ENCODE data around the gene INPP5D.
"Not testable (repeated sequence)": the region's sequence is repeated elsewhere in the genome, so short reads cannot be mapped to it uniquely, and the experiment has no call there.

INPP5D gene

DNA sequence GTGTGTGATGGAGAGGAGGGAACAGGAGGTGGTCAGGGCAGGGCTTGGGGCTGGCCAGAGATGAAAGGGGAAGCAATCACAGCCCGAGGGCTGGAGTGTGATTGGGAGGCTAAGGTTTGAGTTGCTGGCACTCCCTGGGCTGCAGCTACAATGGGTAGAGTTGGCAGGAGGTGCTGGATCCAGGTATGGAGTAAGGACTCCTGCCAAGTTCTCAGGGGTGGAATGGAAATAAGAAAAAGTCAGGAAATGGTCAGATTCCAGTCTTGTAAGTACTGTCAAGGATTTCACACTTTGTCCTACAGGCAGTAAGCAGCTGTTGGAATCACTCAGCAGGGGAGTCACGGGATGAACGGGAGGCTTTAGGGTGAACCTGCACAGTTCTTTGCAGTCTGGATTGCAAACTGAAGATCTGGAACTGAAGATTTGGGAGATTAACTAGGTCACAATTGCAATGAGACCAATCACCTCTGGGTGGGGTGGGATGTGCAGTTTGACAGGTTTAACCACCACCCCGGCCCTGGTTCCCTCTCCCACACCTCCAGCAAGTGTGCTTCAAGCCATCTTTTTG, 10.9 kb upstream of the INPP5D start:
- DNase-seq (ENCODE audit: low spot score): no peak
- Histone ChIP-seq H3K9me3 (replicated peaks in 1 of 2; ENCODE audit: control insufficient read depth in 2 of 2, insufficient read depth in 1 of 2, low read depth in 1 of 2, low read length in 2 of 2) (no peaks in the 10 kb centered on the region), H2AK5ac (ENCODE audit: low read depth, low read length) (no peak overlapping the region), H3K14ac (ENCODE audit: low read length) (no peak overlapping the region), H3K27me3 (ENCODE audit: control insufficient read depth in 3 of 3, insufficient read depth in 3 of 3, low read depth in 1 of 3, low read length in 3 of 3) (peaks cover 0 to 29% (median 3%) of the 10 kb centered on the region in 3 experiments), H2BK12ac (ENCODE audit: low read length) (no peak overlapping the region), H3K36me3 (replicated peaks in 1 of 2; ENCODE audit: control insufficient read depth in 2 of 2, insufficient read depth in 2 of 2, low read length in 2 of 2) (no peaks in the 10 kb centered on the region), H4K8ac (ENCODE audit: low read depth, low read length) (no peak overlapping the region), H3K9ac (ENCODE audit: low read depth, low read length, poor library complexity) (no peak overlapping the region), H3K79me1 (ENCODE audit: low read depth, low read length) (no peaks in the 10 kb centered on the region), H3K27ac (replicated peaks; ENCODE audit: low read length) (no peak overlapping the region), H3K4me3 (ENCODE audit: low read length in 2 of 2) (no peak overlapping the region), H2AFZ (ENCODE audit: low read length) (no peak overlapping the region), H3K4me1 (ENCODE audit: control insufficient read depth in 2 of 2, insufficient read depth in 1 of 2, low read depth in 1 of 2, low read length in 2 of 2) (peaks cover 0 to 6% of the 10 kb centered on the region in 2 donors), H3K23ac (ENCODE audit: low read depth, low read length, poor library complexity) (no peak overlapping the region), H3K4me2 (ENCODE audit: insufficient read depth, low read length, poor library complexity, severe bottlenecking) (no peak overlapping the region), H3K18ac (ENCODE audit: low read length) (peak overlapping the region; percentile 66), H2BK120ac (ENCODE audit: low read depth, low read length) (no peak overlapping the region), H4K91ac (ENCODE audit: low read depth, low read length, poor library complexity) (no peak overlapping the region), H3K4ac (ENCODE audit: low read length) (no peak overlapping the region), H2BK15ac (ENCODE audit: low read length) (peak overlapping the region; percentile 53), H2BK5ac (ENCODE audit: low read length) (no peak overlapping the region)
- no CpG with 5 or more reads among the region's 4 CpGs for WGBS, 2 donors (ENCODE audit: extremely low coverage in 2 of 2, insufficient read length in 2 of 2, insufficient replicate concordance in 1 of 2)

DNA sequence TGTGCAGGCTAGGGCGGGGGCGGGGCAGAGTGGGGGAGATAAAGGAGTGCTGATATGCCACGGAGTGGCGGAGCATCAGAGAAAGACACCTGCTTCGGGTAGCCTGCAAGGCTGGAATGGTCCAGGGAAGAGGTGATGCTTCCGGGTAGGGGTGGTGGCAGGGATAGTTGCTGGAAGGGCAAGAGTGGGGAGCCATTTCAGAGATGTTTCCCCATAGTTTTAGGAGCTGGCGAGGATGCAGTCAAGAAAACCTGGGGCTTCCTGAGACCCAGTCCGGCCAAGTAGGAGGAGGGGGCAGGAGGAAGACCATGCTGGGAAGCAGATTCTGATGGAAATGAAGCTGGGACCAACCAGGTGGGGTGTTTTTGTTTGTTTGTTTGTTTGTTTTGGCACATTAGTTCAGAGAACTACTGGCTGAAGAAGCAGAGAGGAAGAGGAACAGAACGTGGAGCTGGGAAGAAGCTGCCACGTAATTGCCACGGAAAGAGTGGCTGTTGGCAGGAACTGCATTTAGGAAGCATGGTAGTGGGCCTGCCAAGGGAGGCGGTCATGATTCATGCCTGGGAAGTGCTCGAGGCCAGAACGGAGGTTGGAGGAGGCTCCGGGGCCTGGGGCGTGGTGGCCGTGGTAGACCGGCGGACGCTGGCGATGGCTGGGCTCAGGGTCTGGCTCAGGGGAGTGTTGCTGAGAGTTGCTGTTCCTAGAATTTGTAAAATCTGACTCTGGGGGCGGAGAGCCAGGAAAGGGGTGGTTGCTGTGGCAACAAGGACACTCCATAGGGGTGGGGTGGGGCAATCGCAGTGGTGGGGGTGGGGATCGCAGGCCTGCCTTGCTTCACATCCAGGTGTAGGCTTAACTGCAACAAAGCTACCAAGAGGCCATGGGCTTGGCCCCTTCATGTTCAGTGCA, 8.6 kb upstream of the INPP5D start:
- no peak for DNase-seq (ENCODE audit: low spot score)
- H4K8ac ChIP-seq (ENCODE audit: low read depth, low read length): no peak overlapping the region
- WGBS, 2 donors (ENCODE audit: extremely low coverage in 2 of 2, insufficient read length in 2 of 2, insufficient replicate concordance in 1 of 2): no CpG with 5 or more reads among the region's 24 CpGs

DNA sequence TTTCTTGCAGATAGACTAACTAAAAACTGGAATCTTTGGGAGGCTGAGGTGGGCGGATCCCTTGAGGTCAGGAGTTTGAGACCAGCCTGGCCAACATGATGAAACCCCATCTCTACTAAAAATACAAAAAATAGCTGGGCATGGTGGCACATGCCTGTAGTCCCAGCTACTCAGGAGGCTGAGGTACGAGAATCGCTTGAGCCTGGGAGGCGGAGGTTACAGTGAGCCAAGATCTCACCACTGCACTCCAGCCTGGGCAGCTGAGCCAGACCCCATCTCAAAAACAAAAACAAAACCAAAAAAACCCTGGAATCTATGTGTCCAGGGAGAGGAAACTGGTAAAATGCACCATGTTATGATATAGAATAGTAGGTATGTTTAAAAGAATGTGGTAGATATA, 7.6 kb upstream of the INPP5D start:
- not testable (repeated sequence) for H3K9me3 ChIP-seq (replicated peaks in 1 of 2; ENCODE audit: control insufficient read depth in 2 of 2, insufficient read depth in 1 of 2, low read depth in 1 of 2, low read length in 2 of 2); H2BK120ac ChIP-seq (ENCODE audit: low read depth, low read length); DNase-seq (ENCODE audit: low spot score); H4K8ac ChIP-seq (ENCODE audit: low read depth, low read length); H3K23ac ChIP-seq (ENCODE audit: low read depth, low read length, poor library complexity); H2AK5ac ChIP-seq (ENCODE audit: low read depth, low read length); H3K4ac ChIP-seq (ENCODE audit: low read length); H3K9ac ChIP-seq (ENCODE audit: low read depth, low read length, poor library complexity); H3K27ac ChIP-seq (replicated peaks; ENCODE audit: low read length); H2AFZ ChIP-seq (ENCODE audit: low read length); H3K4me3 ChIP-seq (ENCODE audit: low read length in 2 of 2); H3K4me1 ChIP-seq (ENCODE audit: control insufficient read depth in 2 of 2, insufficient read depth in 1 of 2, low read depth in 1 of 2, low read length in 2 of 2); H3K18ac ChIP-seq (ENCODE audit: low read length); H2BK5ac ChIP-seq (ENCODE audit: low read length); H3K79me1 ChIP-seq (ENCODE audit: low read depth, low read length); H3K4me2 ChIP-seq (ENCODE audit: insufficient read depth, low read length, poor library complexity, severe bottlenecking); H4K91ac ChIP-seq (ENCODE audit: low read depth, low read length, poor library complexity); H3K36me3 ChIP-seq (replicated peaks in 1 of 2; ENCODE audit: control insufficient read depth in 2 of 2, insufficient read depth in 2 of 2, low read length in 2 of 2); H2BK12ac ChIP-seq (ENCODE audit: low read length); H2BK15ac ChIP-seq (ENCODE audit: low read length); H3K14ac ChIP-seq (ENCODE audit: low read length)
- peaks cover 0 to 16% (median 3%) of the 10 kb centered on the region in 3 experiments for H3K27me3 ChIP-seq (ENCODE audit: control insufficient read depth in 3 of 3, insufficient read depth in 3 of 3, low read depth in 1 of 3, low read length in 3 of 3)
- no CpG with 5 or more reads among the region's 4 CpGs for WGBS, 2 donors (ENCODE audit: extremely low coverage in 2 of 2, insufficient read length in 2 of 2, insufficient replicate concordance in 1 of 2)

More for the DNA sequence above, 8.6 kb upstream of the INPP5D start:
- Histone ChIP-seq H3K36me3 (replicated peaks in 1 of 2; ENCODE audit: control insufficient read depth in 2 of 2, insufficient read depth in 2 of 2, low read length in 2 of 2) (no peaks in the 10 kb centered on the region), H3K9me3 (replicated peaks in 1 of 2; ENCODE audit: control insufficient read depth in 2 of 2, insufficient read depth in 1 of 2, low read depth in 1 of 2, low read length in 2 of 2) (no peaks in the 10 kb centered on the region), H3K27me3 (ENCODE audit: control insufficient read depth in 3 of 3, insufficient read depth in 3 of 3, low read depth in 1 of 3, low read length in 3 of 3) (peaks cover 0 to 17% (median 3%) of the 10 kb centered on the region in 3 experiments), H3K14ac (ENCODE audit: low read length) (no peak overlapping the region), H3K4me2 (ENCODE audit: insufficient read depth, low read length, poor library complexity, severe bottlenecking) (no peak overlapping the region), H2AFZ (ENCODE audit: low read length) (no peak overlapping the region), H4K91ac (ENCODE audit: low read depth, low read length, poor library complexity) (no peak overlapping the region), H3K79me1 (ENCODE audit: low read depth, low read length) (no peaks in the 10 kb centered on the region), H3K4me1 (ENCODE audit: control insufficient read depth in 2 of 2, insufficient read depth in 1 of 2, low read depth in 1 of 2, low read length in 2 of 2) (peaks cover 0 to 6% of the 10 kb centered on the region in 2 donors), H2BK12ac (ENCODE audit: low read length) (no peak overlapping the region), H2AK5ac (ENCODE audit: low read depth, low read length) (no peak overlapping the region), H3K23ac (ENCODE audit: low read depth, low read length, poor library complexity) (no peak overlapping the region), H3K9ac (ENCODE audit: low read depth, low read length, poor library complexity) (peak overlapping the region; percentile 57), H2BK15ac (ENCODE audit: low read length) (no peak overlapping the region), H3K18ac (ENCODE audit: low read length) (peak overlapping the region; percentile 61), H2BK120ac (ENCODE audit: low read depth, low read length) (no peak overlapping the region), H2BK5ac (ENCODE audit: low read length) (no peak overlapping the region), H3K4ac (ENCODE audit: low read length) (no peak overlapping the region), H3K27ac (replicated peaks; ENCODE audit: low read length) (no peak overlapping the region), H3K4me3 (ENCODE audit: low read length in 2 of 2) (no peak overlapping the region)

All from neuronal stem cell (in vitro differentiated cells).